Fibroblast of pulmonary artery (primary cell): ENCODE results near the gene FXYD2.

Source experiments
- DNase-seq: peaks from one replicate; pipeline ENCODE4 v3.0.0-alpha.2; 2010; ENCODE audit warnings: low read depth
- H3K4me3 ChIP-seq: replicated peaks from 2 replicates; pipeline ENCODE4 v1.5.1; 2011; ENCODE audit warnings: low read depth, mild to moderate bottlenecking, control low read depth, low read length, moderate library complexity
- TF ChIP-seq, protein P1 (sequence below): IDR thresholded peaks from 2 replicates; pipeline ENCODE4 v1.5.1; 2011; ENCODE audit warnings: mild to moderate bottlenecking, control low read depth, low read length, inconsistent platforms; ENCODE audit errors: missing control alignments

FXYD2 gene

DNA sequence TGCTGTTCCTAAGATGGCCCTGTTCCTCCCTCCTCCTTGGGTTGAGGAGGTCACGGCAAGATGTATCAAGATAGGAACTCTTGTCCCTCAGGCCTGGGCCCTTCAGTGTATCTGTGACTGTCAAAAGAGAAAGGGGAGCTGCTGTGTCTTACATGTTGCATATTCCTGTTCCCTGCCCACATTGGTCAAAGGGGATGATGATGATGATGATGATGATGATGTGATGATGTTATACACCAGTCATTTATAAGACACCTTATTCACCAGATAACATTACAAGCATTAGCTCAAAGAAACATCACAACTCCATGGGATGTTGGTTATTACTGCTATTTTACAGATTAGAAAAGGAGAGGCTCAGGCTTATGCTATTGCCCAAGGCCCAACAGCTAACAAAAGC, 38.2 kb upstream of the FXYD2 start:
- DNase-seq, result no peak
- TF ChIP-seq, protein P1, sequence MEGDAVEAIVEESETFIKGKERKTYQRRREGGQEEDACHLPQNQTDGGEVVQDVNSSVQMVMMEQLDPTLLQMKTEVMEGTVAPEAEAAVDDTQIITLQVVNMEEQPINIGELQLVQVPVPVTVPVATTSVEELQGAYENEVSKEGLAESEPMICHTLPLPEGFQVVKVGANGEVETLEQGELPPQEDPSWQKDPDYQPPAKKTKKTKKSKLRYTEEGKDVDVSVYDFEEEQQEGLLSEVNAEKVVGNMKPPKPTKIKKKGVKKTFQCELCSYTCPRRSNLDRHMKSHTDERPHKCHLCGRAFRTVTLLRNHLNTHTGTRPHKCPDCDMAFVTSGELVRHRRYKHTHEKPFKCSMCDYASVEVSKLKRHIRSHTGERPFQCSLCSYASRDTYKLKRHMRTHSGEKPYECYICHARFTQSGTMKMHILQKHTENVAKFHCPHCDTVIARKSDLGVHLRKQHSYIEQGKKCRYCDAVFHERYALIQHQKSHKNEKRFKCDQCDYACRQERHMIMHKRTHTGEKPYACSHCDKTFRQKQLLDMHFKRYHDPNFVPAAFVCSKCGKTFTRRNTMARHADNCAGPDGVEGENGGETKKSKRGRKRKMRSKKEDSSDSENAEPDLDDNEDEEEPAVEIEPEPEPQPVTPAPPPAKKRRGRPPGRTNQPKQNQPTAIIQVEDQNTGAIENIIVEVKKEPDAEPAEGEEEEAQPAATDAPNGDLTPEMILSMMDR, result no peak
- no peak overlapping the region for H3K4me3 ChIP-seq

DNA sequence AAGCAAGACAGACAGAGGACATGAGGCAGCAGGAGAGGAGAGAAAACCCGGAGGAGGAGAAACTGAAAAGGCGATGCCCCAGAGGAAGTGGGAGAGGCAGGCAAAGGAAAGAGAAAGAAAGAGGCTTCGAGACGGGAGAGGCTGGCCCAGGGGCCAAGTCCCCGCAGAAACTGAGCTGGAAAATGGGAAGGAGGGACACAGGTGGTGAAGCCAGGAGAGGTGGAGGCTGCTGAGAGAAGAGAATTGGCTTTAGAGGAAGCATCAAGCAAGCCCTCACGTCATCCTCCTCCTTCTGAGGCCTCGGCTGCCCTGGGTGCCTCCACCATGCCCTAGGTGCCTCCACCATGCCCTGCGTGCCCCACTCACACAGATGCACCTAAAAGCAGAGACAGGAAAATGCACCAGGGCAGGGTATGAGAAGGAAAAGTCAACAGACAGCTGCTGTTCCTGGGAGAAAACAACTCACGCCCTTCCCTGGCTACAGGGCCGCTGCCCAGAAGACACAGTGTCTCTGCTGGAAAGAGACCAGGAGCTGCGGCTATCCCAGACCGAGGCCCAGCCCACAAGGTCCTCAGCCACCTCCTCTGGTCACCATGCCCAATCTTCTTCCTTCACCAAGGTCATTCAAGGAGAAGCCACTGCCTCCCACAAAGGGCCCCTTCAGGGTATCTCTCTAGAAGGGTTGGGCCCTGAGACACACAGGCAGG, 37.6 kb upstream of the FXYD2 start:
- DNase-seq, result no peak
- H3K4me3 ChIP-seq, result no peak overlapping the region
- TF ChIP-seq, protein P1, result no peak

DNA sequence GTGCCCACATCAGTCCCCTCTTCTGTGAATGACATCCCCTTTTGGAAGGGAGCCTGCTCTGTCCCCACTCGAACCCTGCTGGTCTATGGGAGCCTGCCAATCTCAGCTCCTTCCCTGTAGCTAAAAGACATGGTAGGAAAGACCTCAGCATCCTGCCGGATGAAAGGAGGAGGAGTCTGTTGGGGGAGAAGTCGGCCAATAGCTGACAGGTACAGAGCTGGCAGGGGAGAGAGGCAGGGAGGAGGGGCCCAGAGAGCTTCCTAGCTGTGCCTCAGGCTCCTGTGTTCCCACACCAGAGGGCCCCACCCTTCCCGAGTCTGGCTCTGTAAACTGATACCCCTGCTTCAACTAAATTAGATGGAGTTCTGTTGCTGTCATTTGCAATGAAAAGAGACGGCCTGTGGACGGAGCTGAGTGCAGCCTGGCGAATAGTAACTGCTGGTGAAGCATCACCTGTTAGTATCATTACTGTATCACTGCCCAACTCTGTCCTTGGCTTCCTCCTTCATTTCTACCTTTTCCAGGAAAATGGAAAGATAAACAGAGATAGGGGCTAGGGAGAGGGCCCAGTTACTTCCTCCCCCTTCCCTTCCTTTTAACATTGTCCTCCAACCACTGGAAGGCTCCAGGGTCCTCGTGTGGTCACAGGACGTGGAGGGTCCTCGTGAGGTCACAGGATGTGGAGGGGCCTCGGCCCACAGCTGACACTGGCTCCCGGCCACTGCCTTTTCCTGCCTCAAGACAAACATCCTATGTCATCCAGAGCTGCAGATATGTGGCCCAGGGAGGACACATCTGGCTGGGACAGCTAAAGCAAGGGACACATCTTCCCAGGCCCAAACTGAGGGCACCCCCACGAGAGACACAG, 36.8 kb upstream of the FXYD2 start:
- TF ChIP-seq, protein P1, result no peak
- H3K4me3 ChIP-seq, result no peak overlapping the region
- no peak for DNase-seq

DNA sequence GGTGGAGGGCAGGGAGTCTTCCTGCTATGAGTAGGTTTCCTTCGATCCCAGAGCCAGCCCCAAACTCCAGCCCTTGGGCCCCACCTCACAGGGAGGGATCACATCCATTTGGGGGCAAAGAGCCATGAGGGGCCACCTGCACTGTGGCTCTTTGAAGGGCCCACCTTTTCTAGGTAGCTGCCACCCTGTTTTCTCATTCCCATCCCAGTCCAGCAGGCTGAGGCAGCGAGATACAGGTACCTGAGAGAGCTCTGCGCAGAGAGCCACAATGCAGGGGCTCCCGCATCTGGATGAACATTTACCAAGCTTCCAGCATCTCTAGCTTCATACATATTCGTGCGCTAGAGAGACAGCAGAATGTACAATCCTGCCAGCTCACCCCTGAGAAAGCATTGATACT, 35.6 kb upstream of the FXYD2 start:
- no peak for DNase-seq
- H3K4me3 ChIP-seq, result no peak overlapping the region
- TF ChIP-seq, protein P1, result no peak

DNA sequence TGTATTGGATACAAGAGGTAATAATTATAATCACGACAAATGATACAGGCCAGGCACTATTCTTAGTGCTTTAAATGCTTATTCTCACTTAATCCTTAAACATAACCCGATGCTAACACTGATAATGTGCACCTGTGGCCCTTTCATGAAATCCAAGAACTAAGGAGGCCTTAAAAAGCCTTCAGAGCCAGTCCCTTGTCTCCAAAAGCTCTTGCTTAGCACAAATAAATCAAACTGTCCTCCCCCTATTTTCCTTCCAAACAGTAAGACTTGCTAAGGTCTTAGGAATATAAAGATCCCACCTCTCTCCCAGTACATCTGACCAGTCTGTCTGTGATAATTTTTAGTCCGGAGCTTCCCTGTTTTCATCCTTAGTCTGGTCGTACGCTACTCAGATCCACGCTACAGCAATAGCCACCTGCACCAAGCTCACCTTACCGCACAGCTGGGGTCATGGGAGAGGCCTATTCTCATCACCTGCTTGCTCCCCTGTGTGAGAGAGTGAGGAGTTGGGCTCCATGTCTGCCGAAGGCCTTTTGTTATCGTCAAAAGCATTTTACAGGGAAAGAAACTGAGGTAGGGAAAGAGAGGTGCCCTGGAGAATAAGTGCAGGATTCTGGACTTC, 35.1 kb upstream of the FXYD2 start:
- H3K4me3 ChIP-seq, result no peak overlapping the region
- DNase-seq, result no peak
- TF ChIP-seq, protein P1, result no peak

DNA sequence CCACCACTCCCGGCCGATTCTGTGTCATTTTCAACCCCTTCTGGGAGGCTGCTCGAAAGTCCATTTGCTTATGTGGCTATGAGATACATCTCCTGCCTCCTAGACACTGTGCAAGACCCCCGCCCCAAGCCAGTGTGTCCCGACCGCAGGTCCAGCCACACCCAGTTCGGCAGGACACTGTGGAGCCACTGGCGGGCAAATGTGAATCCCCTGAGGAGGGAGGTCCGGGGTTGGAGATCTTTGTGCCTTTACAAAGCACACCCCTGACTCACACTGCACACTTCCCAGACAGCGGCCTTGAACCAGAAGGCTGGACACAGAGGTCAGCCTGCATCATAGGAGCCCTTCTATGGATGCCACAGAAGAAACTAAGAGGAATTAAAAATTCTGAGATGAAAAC, 34.5 kb upstream of the FXYD2 start:
- H3K4me3 ChIP-seq, result no peak overlapping the region
- DNase-seq, result no peak
- TF ChIP-seq, protein P1, result no peak
